ENCODE results near the gene RNF44. TPM values are rescaled to one million over a fixed set of nuclear protein-coding genes. Genes with fewer than 3 reads are reported as not detected.
A peak's percentile ranks its signal among the peaks of the same experiment; 100 is the strongest.

The RNF44 gene
- 10 to 100 TPM in 2 of 4 donors, 1 to 10 TPM in 2; 1.2 to 32.6 (median 9.2) TPM for total RNA-seq

DNA sequence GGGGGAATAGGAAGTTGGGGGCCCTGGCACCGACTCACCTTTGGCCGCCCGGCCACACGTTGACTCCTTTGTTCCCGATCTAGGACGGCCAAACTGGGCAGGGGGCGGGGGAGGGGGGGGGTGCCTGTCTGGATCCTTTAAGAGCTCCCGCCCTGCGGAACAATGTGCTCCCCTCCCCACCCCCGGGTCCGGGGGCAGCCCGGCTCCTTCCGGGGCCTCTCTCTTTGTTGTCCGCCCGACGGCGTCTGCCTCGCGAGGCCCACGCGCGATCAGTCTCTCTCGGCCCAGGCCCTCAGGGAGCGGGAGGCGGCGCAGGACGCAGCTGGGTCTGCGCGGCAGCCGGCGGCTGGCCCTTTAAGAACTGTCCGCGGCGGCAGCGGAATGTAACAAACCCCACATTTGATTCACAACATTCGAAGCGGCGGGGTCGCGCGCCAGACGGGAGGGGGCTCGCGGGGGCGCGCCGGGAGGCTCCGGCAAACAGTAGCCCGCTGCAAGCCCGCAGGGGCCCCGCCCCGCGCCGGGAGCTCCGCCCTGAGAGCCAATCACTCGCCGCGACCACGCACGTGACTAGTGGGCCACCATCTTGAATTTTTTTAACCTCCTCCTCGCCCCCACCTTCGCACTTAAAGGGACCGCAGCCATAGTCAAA, at the start of gene RNF44:
Gene RNF44, minus strand, starts transcription at position 501 of the 652 bp plus-strand sequence. CDS start 4,930 bp downstream, outside the sequence.
- no peaks in the 10 kb centered on the region for H3K36me3 ChIP-seq
- H3K27me3 ChIP-seq: no peaks in the 10 kb centered on the region
- H3K4me1 ChIP-seq: peaks cover 4 to 20% of the 10 kb centered on the region in 2 donors
- TF ChIP-seq POLR2A (IDR thresholded peaks at IDR 0.05): peak; percentile 57 to 69
- TF ChIP-seq, protein P1, sequence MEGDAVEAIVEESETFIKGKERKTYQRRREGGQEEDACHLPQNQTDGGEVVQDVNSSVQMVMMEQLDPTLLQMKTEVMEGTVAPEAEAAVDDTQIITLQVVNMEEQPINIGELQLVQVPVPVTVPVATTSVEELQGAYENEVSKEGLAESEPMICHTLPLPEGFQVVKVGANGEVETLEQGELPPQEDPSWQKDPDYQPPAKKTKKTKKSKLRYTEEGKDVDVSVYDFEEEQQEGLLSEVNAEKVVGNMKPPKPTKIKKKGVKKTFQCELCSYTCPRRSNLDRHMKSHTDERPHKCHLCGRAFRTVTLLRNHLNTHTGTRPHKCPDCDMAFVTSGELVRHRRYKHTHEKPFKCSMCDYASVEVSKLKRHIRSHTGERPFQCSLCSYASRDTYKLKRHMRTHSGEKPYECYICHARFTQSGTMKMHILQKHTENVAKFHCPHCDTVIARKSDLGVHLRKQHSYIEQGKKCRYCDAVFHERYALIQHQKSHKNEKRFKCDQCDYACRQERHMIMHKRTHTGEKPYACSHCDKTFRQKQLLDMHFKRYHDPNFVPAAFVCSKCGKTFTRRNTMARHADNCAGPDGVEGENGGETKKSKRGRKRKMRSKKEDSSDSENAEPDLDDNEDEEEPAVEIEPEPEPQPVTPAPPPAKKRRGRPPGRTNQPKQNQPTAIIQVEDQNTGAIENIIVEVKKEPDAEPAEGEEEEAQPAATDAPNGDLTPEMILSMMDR (IDR thresholded peaks at IDR 0.05): peak in 1 of 4 experiments; percentile 26
- intact Hi-C loops (cut with DNase I; ENCODE audit: low total_unique reads): no loop called here
- no peaks in the 10 kb centered on the region for H3K9me3 ChIP-seq
- peak; percentile 98 to 99 for DNase-seq
- H3K27ac ChIP-seq: peak within 1 kb of the TSS; percentile 93 to 95
- H3K4me3 ChIP-seq: peak within 1 kb of the TSS; percentile 71 to 87

GRCh38 chr5:176583076-176583475, 45.9 kb upstream of the RNF44 start:
- no peak overlapping the region for H3K4me3 ChIP-seq
- peaks cover 0 to 5% of the 10 kb centered on the region in 2 donors for H3K9me3 ChIP-seq
- H3K27me3 ChIP-seq: no peaks in the 10 kb centered on the region
- H3K4me1 ChIP-seq: no peaks in the 10 kb centered on the region
- H3K27ac ChIP-seq: no peak overlapping the region
- intact Hi-C loops (cut with DNase I; ENCODE audit: low total_unique reads): no loop called here
- TF ChIP-seq, protein P1 (IDR thresholded peaks at IDR 0.05): no peak
- TF ChIP-seq POLR2A (IDR thresholded peaks at IDR 0.05): no peak
- no peaks in the 10 kb centered on the region for H3K36me3 ChIP-seq
- no peak for DNase-seq

- no peak for DNase-seq
- Histone ChIP-seq H3K27ac (no peak overlapping the region), H3K4me1 (no peaks in the 10 kb centered on the region), H3K27me3 (no peaks in the 10 kb centered on the region), H3K9me3 (peaks cover 0 to 5% of the 10 kb centered on the region in 2 donors), H3K36me3 (no peaks in the 10 kb centered on the region), H3K4me3 (no peak overlapping the region)
- no peak for TF ChIP-seq POLR2A (IDR thresholded peaks at IDR 0.05)
- TF ChIP-seq, protein P1 (IDR thresholded peaks at IDR 0.05): no peak
- intact Hi-C loops (cut with DNase I; ENCODE audit: low total_unique reads): no loop called here
These were observed 44.2 kb upstream of the RNF44 start for GRCh38 chr5:176581361-176581760.

DNA sequence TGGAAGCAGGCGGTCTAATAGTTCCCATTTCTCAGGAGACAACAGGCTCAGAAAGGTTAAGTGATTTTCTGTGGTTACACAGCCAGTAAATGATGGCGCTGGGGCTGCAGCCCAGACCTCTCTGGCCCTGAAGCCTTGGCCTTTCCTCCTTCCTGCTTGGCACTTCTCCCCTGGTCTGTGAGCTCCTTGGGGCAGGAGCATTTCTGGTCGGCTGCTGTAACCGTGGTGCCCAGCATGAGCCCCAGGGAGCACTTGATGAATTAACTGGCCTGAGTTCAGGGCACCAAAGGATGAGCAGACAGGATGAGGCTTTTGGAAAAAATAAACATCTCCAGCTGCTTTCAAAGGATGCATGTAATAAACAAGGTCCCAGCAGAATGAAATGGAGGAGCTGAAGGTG, 42.1 kb upstream of the RNF44 start:
- H3K27ac ChIP-seq: no peak overlapping the region
- intact Hi-C loops (cut with DNase I; ENCODE audit: low total_unique reads): no loop called here
- no peak for DNase-seq
- no peaks in the 10 kb centered on the region for H3K9me3 ChIP-seq
- TF ChIP-seq POLR2A (IDR thresholded peaks at IDR 0.05): no peak
- TF ChIP-seq, protein P1 (IDR thresholded peaks at IDR 0.05): no peak
- no peaks in the 10 kb centered on the region for H3K36me3 ChIP-seq
- H3K4me3 ChIP-seq: no peak overlapping the region
- H3K27me3 ChIP-seq: no peaks in the 10 kb centered on the region
- no peaks in the 10 kb centered on the region for H3K4me1 ChIP-seq

GRCh38 chr5:176578391-176578808, 41.2 kb upstream of the RNF44 start:
- Histone ChIP-seq H3K36me3 (no peaks in the 10 kb centered on the region), H3K27me3 (no peaks in the 10 kb centered on the region), H3K4me3 (no peak overlapping the region), H3K4me1 (no peaks in the 10 kb centered on the region), H3K27ac (no peak overlapping the region), H3K9me3 (no peaks in the 10 kb centered on the region)
- DNase-seq: peak; percentile 31 to 40
- intact Hi-C loops (cut with DNase I; ENCODE audit: low total_unique reads): no loop called here
- no peak for TF ChIP-seq POLR2A (IDR thresholded peaks at IDR 0.05)
- TF ChIP-seq, protein P1 (IDR thresholded peaks at IDR 0.05): peak in 1 of 4 experiments; percentile 22
